Astrocyte of the cerebellum (primary cell): Measurements from ENCODE around the gene FERMT1.

Source experiments
- DNase-seq: peaks from one replicate; pipeline ENCODE4 v3.0.0-alpha.2; 2011; ENCODE audit warnings: low read depth
- H3K4me3 ChIP-seq: 2 replicates; pipeline ENCODE4 v1.5.1; 2011; ENCODE audit warnings: mild to moderate bottlenecking, low read depth, low read length, moderate library complexity
- CTCF ChIP-seq: IDR thresholded peaks from 2 replicates; pipeline ENCODE4 v1.5.1; 2012; ENCODE audit warnings: low read length, low read depth, moderate library complexity, mild to moderate bottlenecking; ENCODE audit errors: missing control alignments
- in situ Hi-C: cut with HindIII; loops from 2 replicates; pipeline ENCODE4 v1.10.0; 2017; ENCODE audit warnings: low sequenced_read_pairs

Gene FERMT1

DNA sequence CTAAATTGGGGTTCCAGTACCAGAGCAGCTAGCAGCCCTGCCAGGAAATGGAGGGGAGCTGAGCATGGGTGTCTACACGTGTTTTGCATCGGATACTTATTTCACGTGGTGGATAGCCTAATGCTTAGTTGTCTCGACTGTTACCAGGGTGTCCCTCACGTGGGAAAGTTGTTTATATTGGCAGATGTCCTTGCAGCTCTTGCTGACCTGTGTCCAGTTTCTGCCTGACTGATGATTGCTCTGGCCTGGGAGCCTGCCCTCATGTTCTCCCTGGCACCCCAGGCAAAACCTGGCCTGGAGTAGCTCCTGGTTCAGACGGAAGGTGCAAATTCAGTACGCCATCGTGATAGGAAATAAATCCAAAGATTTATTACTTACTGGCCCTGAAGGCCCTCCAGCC, 11.8 kb upstream of the FERMT1 start:
- DNase-seq: no peak
- TF ChIP-seq CTCF: no peak
- no peak overlapping the region for H3K4me3 ChIP-seq
- in situ Hi-C loops: no loop called here

DNA sequence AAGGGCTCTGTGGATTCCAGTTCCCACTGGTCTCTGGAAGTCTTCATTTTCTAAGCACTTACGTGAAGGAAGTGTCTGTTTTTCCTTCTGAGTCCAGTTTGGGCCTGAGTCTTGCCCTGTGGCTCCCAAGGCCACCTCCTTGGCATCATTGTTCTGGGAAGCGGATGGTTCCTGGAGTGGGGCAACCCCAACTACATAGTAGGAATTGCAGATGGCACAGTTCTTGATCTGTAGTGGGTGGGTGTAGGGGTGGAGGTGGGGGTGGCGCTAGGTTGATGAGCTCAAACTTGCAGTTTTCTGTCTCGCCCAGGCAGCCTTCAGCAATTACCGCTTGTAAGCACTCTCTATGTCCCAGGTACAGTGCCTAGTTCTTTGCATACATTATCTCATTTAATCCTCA, 7.2 kb upstream of the FERMT1 start:
- no peak for TF ChIP-seq CTCF
- in situ Hi-C loops: no loop called here
- no peak for DNase-seq
- no peak overlapping the region for H3K4me3 ChIP-seq

GRCh38 chr20:6127825-6128224, 5.0 kb upstream of the FERMT1 start:
- in situ Hi-C loops: no loop called here
- no peak for TF ChIP-seq CTCF
- H3K4me3 ChIP-seq: no peak overlapping the region
- DNase-seq: no peak

GRCh38 chr20:6126846-6127245, 4.0 kb upstream of the FERMT1 start:
- TF ChIP-seq CTCF: no peak
- no peak for DNase-seq
- in situ Hi-C loops: no loop called here
- H3K4me3 ChIP-seq: no peak overlapping the region

- no peak for TF ChIP-seq CTCF
- H3K4me3 ChIP-seq: no peak overlapping the region
- in situ Hi-C loops: no loop called here
- no peak for DNase-seq
These were observed 802 bp upstream of the FERMT1 start for GRCh38 chr20:6123649-6124014.

DNA sequence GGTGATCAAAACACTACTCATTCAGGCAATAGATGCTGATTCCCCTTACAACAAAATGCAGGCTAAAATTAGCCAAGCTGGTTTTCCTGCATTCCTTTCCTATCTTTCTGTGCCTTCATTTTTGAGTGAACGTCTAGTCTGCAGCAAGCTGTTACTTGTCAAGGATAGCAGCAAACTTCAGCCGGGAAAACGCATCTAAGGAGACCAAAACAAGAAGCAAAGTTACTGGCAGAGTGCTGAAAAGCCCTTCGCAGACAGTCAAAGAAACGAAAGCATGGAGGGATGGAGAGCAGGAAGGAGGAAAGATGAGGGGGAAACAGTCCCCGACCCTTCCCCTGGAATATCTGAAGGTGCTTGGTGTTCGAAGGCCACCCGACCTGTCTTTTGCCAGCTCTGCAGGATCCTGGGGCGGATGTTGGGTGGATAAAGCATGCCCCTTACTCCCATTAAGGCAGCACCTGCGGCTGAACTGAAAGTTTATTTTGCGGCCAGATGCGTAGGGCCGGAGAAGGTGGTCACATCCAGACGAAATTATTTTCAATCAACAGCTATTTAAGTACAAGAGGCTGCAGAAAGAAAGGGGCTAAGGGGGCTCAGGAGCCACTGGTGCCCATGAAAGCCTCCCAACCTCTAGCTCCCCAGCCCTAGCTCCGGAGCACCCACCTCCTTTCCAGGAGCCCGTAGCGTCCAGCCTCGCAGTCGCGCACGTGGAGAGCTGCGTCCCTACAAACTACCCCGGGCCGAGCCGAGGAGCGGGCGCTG, 538 bp downstream of the FERMT1 start:
- in situ Hi-C loops: no loop called here
- DNase-seq: no peak
- H3K4me3 ChIP-seq: peak overlapping the region; percentile 50
- TF ChIP-seq CTCF: no peak

DNA sequence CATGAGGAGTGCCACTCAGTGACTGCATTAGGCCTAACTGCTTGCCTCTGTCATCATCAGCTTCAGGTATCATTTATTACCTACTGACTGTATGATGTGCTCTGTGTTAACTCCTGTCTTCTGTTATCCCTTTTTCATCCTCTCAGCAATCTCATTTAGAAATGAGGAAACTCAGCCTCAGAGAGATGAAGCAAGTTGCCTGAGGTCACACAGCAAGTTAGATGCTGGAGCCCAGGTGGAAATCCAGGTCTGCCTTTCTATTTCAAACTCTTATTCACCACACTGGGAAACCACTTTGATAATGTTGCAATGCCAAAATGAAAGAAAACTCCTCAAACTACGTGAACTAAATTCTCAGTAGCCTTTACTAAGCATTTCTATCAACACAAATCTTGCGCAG, 1.3 kb downstream of the FERMT1 start:
- in situ Hi-C loops: no loop called here

More for the DNA sequence above, 1.3 kb downstream of the FERMT1 start:
- TF ChIP-seq CTCF: no peak
- no peak for DNase-seq
- H3K4me3 ChIP-seq: no peak overlapping the region
